HG03354 (cell line): ENCODE data around the gene FBXW5.

Source experiments
- ATAC-seq: cut with Tn5 transposase; IDR thresholded peaks from one replicate; pipeline ENCODE4 v1.9.1; 2021; ENCODE audit warnings: mild to moderate bottlenecking; ENCODE audit not compliant: unreplicated experiment, poor library complexity, severe bottlenecking

The FBXW5 gene

GRCh38 chr9:136952321-136952850 is 7.8 kb upstream of the FBXW5 start:
- ATAC-seq: no peak

- ATAC-seq: no peak
Observed at GRCh38 chr9:136951541-136952320, 7.2 kb upstream of the FBXW5 start, which contains the start of gene LCN12. TSS of gene LCN12 (plus strand) at chr9:136952273. CDS start at chr9:136952328, 55 bp downstream.

- ATAC-seq: no peak
Observed at GRCh38 chr9:136950656-136951276, 6.2 kb upstream of the FBXW5 start.

- peak; percentile 90 for ATAC-seq
Observed at GRCh38 chr9:136949817-136950655, 5.5 kb upstream of the FBXW5 start.

- no peak for ATAC-seq
Observed at GRCh38 chr9:136949239-136949816, 4.8 kb upstream of the FBXW5 start.

- ATAC-seq: no peak
Observed at GRCh38 chr9:136947955-136948510, 3.5 kb upstream of the FBXW5 start.

- ATAC-seq: no peak
Observed at GRCh38 chr9:136947028-136947891, 2.7 kb upstream of the FBXW5 start.

- no peak for ATAC-seq
Observed at GRCh38 chr9:136946228-136947027, 1.9 kb upstream of the FBXW5 start.

- ATAC-seq: no peak
Observed at GRCh38 chr9:136945333-136946227, 1.0 kb upstream of the FBXW5 start.

GRCh38 chr9:136944212-136944518 is 373 bp downstream of the FBXW5 start:
- ATAC-seq: no peak

- ATAC-seq: peak; percentile 22
Observed at GRCh38 chr9:136943291-136944211, 987 bp downstream of the FBXW5 start.

GRCh38 chr9:136942881-136943230 is 1.7 kb downstream of the FBXW5 start:
- no peak for ATAC-seq

GRCh38 chr9:136942112-136942880 is 2.2 kb downstream of the FBXW5 start:
- no peak for ATAC-seq

- ATAC-seq: no peak
Observed at GRCh38 chr9:136941231-136942111, 3.1 kb downstream of the FBXW5 start.
